NCI-H526 (cell line): ENCODE results near the gene CALR.
"Not testable (repeated sequence)": the region's sequence is repeated elsewhere in the genome, so short reads cannot be mapped to it uniquely, and the experiment has no call there.

ENCODE experiments used
- DNase-seq, 2 experiments: peaks; one replicate each; lab custom pipeline; 2025; lab: John Stamatoyannopoulos, UW

CALR gene

DNA sequence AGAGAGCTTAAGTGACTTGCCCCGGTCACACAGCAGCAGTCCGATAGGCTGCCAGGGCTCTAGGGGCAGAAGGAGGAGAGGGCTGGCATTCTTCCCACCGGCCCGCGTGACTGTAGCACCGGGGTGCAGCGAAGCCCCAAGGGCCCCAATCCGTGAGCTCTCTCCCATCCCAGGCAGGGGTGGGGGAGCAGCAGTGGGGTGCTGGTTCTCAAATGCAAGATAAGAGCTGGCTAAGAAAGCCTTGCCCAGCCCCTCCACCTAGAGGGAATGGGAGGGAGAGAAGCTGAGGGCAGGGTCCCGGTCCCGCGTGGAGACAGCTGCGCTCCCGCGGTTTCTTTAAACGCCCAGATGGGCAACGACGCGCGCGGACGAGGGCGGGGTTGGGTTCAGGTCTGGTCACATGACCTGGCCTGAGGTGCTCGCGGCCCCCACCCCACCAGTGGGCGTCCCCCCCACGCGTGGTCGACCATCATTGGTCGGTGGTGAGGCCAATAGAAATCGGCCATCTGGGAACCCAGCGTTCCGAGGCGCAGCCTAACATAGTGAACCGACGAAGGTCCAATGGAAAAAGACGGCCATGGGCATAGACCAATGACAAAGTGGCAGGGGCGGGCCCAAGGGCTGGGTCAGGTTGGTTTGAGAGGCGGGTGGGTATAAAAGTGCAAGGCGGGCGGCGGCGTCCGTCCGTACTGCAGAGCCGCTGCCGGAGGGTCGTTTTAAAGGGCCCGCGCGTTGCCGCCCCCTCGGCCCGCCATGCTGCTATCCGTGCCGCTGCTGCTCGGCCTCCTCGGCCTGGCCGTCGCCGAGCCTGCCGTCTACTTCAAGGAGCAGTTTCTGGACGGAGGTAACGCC is at the start of gene CALR:
Gene CALR, plus strand, starts transcription at position 683 of the 852 bp plus-strand sequence. Its CDS starts 71 bp downstream, at position 754.
- DNase-seq, result peak; percentile 95 to 98

GRCh38 chr19:12890299-12890786 is 48.1 kb upstream of the CALR start:
- DNase-seq, result not testable (repeated sequence)

- DNase-seq, result peak; percentile 97 to 98
Observed at GRCh38 chr19:12890787-12891552, 47.4 kb upstream of the CALR start, which contains the start of gene GCDH. TSS of gene GCDH (plus strand) at chr19:12891160. CDS start at chr19:12891305, 145 bp downstream.

DNA sequence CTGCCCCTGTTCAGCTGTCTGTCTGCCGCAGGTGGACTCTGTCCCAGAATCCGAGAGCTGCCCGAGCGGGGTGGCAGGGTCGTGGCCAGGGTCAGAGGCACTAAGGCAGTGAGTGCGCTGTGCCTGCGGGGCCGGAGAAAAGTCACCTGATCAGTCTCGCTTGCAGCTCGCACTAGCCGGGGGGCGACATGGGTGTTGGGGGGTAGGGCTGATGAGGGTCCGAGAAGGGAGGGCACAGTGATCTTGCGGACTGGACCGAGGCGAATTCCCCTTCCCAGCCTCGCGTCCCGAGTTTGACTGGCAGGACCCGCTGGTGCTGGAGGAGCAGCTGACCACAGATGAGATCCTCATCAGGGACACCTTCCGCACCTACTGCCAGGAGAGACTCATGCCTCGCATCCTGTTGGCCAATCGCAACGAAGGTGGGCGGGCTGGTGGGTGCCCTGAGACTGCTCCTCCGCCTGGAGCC is 46.8 kb upstream of the CALR start:
- peak in 1 of 2 experiments; percentile 7 for DNase-seq

GRCh38 chr19:12893582-12893981 is 44.8 kb upstream of the CALR start:
- DNase-seq, result no peak

GRCh38 chr19:12896460-12896859 is 41.9 kb upstream of the CALR start:
- DNase-seq, result no peak

GRCh38 chr19:12899891-12900518 is 38.4 kb upstream of the CALR start:
- DNase-seq, result no peak

DNA sequence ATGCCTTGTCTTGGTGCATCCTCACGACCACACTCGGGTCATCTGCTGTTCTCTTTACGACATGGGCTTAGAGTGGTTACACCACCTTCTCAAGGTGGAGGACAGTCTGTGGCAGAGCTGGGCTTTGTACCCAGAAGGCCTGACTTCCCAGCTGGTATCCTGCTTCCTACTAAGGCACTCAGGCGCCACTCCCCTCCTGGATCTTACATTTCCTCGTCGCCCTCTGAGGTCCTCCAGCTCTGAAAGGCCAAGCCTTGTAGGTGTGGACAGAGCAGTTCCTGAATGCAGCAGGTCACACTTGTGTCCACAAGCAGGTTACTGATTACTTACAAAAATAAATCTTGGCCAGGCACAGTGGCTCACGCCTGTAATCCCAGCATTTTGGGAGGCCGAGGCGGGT is 31.2 kb upstream of the CALR start:
- no peak for DNase-seq

DNA sequence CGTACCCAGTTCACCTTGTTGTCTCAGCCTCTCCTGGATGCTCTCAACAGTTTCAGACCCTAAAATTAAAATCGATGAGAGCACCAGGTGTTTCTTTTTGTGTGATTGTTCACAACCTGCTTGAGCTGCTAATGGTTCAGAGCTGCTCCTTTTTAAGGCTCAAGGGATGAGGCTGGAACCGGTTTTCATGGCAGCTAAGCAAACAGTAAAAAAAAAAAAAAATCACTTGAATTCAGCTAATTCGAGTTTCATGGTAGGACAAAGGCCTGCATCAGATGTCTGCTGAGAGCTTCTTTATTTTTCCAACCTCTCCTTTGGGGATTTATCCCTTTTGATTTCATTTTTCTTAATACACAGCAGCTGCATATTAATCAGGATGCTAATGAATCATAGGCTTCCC is 25.8 kb upstream of the CALR start:
- DNase-seq, result peak in 1 of 2 experiments; percentile 6

- DNase-seq, result peak in 1 of 2 experiments; percentile 25
Observed at GRCh38 chr19:12913011-12913561, 25.3 kb upstream of the CALR start.

GRCh38 chr19:12913851-12914690 is 24.3 kb upstream of the CALR start:
- no peak for DNase-seq

- DNase-seq, result not testable (repeated sequence)
Observed at GRCh38 chr19:12915860-12916259, 22.5 kb upstream of the CALR start.

- DNase-seq, result no peak
Observed at GRCh38 chr19:12918253-12918652, 20.2 kb upstream of the CALR start.

DNA sequence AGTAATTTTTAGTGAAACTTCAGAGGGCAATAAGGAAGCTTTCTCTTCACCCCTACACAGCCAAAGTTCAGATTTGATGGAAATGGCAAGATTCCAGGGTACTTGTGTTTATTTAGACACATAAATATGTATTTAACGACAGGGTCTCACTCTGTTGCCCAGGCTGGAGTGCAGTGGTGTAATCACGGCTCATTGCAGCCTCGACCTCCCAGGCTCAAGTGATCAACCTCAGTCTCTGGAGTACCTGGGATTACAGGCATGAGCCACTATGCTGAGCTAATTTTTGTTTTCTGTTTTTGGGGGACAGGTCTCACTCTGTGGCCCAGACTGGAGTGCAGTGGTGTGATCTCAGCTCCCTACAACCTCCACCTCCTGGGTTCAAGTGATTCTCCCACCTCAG is 17.4 kb upstream of the CALR start:
- DNase-seq, result no peak

DNA sequence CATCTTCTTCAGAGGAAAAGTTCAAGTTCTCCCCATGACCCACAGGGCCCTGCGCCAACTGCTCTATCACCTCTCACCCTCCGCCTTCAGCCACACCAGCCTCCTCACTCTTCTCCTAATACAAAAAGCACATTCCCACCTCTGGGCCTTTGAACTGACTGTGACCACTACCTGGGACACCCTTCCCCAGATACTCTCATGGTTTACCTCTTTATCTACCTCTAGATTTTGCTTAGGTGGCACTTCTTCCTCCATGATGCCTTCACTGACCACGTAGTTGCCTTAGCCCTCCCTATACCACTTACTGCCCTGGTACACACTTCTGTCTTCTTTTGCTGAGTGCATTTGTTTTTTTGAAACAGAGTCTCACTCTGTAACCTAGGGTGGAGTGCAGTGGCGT is 15.4 kb upstream of the CALR start:
- DNase-seq, result no peak

DNA sequence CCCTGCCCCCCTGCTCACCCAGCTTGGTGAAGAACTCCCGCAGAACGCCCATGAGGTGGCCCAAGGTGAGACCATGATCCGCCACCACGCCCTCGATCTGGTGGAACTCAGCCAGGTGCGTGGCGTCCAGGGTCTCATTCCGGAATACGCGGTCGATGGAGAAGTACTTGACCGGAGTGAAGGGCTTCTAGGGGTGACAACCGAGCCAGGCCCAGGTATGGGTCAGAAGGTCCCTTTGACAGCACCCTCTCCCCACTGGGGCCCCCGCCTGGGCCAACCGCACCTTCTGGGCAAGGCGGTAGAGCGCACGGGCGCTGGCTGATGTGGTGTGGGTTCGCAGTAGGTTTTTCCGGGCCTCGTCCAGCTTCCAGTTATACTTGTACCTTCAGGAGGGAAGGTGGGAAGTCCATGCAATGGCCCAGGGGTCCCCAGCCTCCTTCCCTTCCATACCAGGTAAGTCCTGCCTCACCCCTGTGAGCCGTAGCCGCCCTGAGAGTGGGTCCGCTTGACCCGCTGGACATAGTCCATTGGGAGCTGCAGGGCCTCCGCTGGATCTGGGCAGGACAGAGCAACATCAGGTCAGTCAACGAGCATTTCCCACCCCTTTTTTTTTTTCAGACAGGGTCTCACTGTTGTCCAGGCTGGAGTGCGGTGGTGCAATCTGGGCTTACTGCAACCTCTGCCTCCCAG is 13.6 kb upstream of the CALR start:
- DNase-seq, result no peak

- DNase-seq, result no peak
Observed at GRCh38 chr19:12930002-12930645, 8.3 kb upstream of the CALR start.

DNA sequence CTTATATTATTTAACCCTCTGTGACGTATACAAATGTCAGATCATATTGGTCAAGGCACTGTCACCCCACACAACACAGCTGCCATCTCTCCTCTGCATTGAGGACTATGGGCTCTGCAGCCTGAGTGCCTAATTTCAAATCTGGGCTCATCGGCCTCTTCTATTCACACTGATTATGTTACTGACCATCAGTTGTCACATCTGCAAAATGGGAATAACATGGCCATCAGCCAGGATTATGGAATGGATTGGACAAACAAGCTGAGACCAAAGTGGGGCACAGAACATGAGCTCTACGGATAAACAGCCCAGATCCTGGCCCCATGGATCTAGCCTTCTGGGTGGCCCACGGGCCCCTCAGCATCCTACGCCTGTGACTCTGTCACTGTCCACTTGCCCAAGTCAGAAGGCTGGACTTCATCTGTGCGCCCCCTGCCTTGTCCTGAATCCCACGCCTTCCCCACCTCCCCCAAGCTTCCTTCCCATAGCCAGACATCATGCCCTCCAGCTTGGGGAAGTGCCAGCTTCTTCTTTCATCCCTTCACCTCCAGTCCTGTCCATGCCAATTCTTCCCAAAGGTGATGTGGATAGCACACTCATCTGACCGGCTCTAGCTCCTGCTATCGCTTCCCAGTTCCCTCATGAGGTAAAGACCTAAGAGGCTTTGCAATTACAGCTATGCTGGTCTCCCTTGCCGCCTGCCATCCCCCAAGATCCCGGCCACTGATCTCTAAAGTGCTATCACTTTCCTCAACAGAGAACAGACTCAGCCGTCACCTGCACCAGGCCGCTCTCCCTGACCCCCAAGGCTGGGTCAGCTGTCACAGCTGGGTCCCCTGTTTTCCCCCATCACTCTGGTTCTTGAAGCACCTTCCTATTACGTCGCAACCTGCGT is 5.8 kb upstream of the CALR start:
- DNase-seq, result no peak
